T-helper 17 cell (primary cell): Measurements from ENCODE around the gene RABEP2. TPM values are rescaled to one million over a fixed set of nuclear protein-coding genes. Genes with fewer than 3 reads are reported as not detected.

Experiments used
- ATAC-seq: fragments of 150-1000 bp; cut with Tn5 transposase; 2 replicates; pipeline ENCODE4 v1.10.0; 2021; ENCODE audit warnings: mild to moderate bottlenecking, moderate library complexity
- DNase-seq, 3 donors: peaks; one replicate each; pipeline versions ENCODE4 v3.0.0 to v3.0.0-alpha.2; 2020 to 2021
- H3K9me3 ChIP-seq: one replicate; pipeline ENCODE4 v1.7.0; 2013; ENCODE audit warnings: low read length, mild to moderate bottlenecking; ENCODE audit not compliant: control insufficient read depth, poor library complexity, severe bottlenecking
- H3K27ac Mint-ChIP-seq: one replicate; pipeline ENCODE4 v1.8.0; 2022; ENCODE audit warnings: mild to moderate bottlenecking, moderate library complexity, mixed read lengths
- H3K27me3 Mint-ChIP-seq: one replicate; pipeline ENCODE4 v1.8.0; 2022; ENCODE audit warnings: mixed read lengths
- H3K36me3 Mint-ChIP-seq: one replicate; pipeline ENCODE4 v1.8.0; 2022; ENCODE audit warnings: low read depth, mixed read lengths
- H3K4me1 Mint-ChIP-seq: one replicate; pipeline ENCODE4 v1.8.0; 2022; ENCODE audit warnings: mild to moderate bottlenecking, mixed read lengths
- H3K4me3 Mint-ChIP-seq: one replicate; pipeline ENCODE4 v1.8.0; 2022; ENCODE audit warnings: mild to moderate bottlenecking, moderate library complexity, mixed read lengths
- total RNA-seq, 4 donors: library from RNA in 2 of 4; stranded (reverse) in 2 of 4; gene quantifications; one replicate each; pipeline ENCODE4 v1.2.3 and lab custom pipeline; 2022 to 2026

The RABEP2 gene
- total RNA-seq, 2 donors from 2014 or later = 25.2 to 25.3 TPM

DNA sequence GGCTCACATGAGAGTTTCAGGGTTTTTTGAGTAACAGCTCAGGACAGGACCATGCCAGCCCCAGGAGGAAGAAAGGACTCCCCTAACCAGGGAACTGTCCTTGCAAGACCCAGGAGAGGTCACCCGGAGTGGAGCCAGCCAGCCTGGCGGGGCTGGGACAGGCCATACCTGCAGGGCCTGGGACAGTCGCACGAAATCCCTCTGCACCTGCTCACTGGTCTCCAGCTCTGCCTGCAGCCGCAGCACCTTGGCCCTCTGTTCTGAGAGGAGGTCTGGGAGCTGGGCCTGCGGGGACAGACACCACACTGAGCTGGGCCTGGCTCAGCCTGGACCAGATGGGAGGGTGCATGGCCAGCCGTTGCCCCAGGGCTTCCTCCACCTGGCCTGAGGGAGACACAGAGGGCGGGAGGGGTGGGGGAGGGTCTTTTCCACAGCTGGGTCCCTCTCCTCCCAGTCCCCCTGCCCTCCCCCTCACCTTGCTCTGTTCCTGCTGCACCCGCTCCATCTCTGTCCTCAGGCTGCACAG lies 19.7 kb downstream of the RABEP2 start:
- Mint-ChIP-seq H3K27ac (no peak overlapping the region), H3K36me3 (no peaks in the 10 kb centered on the region), H3K27me3 (no peaks in the 10 kb centered on the region), H3K4me3 (no peak overlapping the region), H3K4me1 (peaks cover 4% of the 10 kb centered on the region)
- ATAC-seq (no peak), DNase-seq (no peak)
- no peaks in the 10 kb centered on the region for H3K9me3 ChIP-seq

DNA sequence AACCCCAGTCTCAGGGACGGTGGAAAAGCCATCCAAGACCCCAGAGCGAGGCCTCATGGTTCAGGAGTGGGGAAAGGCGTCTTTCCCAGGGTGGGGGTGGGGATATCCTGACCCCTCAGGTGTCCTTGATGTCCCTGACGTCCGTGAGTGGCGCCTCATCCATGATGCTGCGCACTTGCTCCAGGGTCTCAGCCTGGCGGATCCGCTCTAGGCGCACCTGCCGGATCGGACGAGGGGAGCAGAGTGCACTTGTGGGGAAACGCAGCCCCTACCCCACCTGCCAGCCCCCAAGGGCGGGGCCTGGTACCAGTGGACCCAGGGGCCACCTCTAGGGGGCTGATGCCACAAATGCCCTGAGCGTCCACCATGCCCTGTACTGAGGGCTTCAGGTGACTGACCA lies 20.2 kb downstream of the RABEP2 start:
- Mint-ChIP-seq H3K27ac (no peak overlapping the region), H3K36me3 (no peaks in the 10 kb centered on the region), H3K4me1 (peaks cover 4% of the 10 kb centered on the region), H3K4me3 (no peak overlapping the region), H3K27me3 (no peaks in the 10 kb centered on the region)
- ATAC-seq = no peak
- DNase-seq = no peak
- no peaks in the 10 kb centered on the region for H3K9me3 ChIP-seq

DNA sequence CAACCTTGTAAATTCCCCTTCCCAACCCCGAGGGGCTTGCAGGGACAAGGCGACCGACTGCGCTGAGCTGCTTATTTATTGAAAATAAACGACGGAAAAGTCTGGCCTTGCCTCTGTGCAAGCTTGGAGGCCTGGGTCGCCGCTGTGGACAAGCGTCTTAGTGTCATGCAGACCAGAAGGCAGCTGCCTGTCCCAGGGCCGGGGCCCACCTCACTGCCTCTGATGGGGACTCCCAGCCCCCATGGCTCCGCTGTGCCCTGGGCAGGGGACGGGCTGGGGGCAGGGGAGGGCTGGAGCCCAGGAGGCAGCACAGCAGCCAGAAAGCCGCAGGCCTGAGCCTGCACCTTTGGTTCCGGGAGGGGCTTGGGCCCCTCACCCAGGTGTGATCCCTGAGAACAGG lies 20.7 kb downstream of the RABEP2 start:
- H3K9me3 ChIP-seq = no peaks in the 10 kb centered on the region
- no peaks in the 10 kb centered on the region for H3K27me3 Mint-ChIP-seq
- H3K36me3 Mint-ChIP-seq = no peaks in the 10 kb centered on the region
- no peak for DNase-seq
- H3K4me3 Mint-ChIP-seq = no peak overlapping the region
- H3K4me1 Mint-ChIP-seq = peaks cover 4% of the 10 kb centered on the region
- no peak for ATAC-seq
- H3K27ac Mint-ChIP-seq = no peak overlapping the region

DNA sequence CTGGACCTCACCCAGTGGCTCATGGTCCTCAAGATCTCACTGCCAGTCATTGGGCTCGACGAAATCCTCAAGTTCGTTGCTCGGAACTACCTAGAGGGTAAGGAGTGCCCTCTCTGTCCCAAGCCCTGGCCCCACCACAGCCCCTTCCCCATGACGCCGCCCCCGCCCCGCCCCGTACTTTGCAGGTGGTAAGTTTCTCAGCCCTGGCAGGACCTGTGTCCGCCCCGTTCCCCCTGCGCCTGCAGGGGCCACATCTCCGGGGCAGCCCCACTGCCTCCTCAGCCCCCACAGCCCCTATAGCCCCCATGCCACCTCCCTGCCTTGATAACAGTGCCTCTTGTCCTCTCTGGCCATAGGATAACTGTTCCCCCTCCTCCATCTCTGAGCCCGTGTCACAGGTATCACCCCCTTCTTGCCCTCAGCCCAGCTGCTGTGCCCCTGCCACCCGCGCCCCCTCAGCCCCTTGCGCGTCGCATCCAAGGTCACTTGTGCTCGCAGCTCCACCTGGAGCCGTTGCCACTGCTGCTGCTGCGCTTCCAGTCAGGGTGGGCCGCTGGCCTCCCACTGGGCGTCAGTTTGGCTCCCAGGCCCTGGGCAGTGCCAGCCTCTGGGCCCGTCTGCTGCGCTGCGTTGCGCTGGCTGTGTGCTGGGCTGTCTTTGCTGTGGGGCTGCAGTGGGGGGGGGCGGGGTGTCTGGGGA lies 21.5 kb downstream of the RABEP2 start:
- H3K4me1 Mint-ChIP-seq = peaks cover 4% of the 10 kb centered on the region
- no peaks in the 10 kb centered on the region for H3K36me3 Mint-ChIP-seq
- DNase-seq (no peak), ATAC-seq (peak; percentile 14)
- no peaks in the 10 kb centered on the region for H3K27me3 Mint-ChIP-seq
- no peak overlapping the region for H3K4me3 Mint-ChIP-seq
- no peak overlapping the region for H3K27ac Mint-ChIP-seq
- no peaks in the 10 kb centered on the region for H3K9me3 ChIP-seq

DNA sequence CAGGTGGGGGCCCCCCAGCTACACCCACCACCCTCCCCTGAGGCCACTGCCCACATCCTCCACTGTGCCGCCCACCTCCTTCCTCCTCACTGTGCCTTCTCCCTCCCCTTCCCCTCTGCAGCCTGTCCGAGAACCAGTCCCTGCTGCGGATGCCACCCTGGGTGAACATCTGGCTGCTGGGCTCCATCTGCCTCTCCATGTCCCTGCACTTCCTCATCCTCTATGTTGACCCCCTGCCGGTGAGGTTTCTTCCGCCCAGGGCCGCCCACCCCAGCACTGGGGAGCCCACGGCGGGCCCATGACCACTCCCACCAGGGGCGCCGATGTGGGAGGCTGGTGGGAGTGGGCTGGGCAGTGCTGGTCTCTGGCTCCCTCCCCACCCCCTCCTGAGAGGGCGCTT lies 22.1 kb downstream of the RABEP2 start:
- H3K36me3 Mint-ChIP-seq = no peaks in the 10 kb centered on the region
- no peaks in the 10 kb centered on the region for H3K27me3 Mint-ChIP-seq
- H3K9me3 ChIP-seq = no peaks in the 10 kb centered on the region
- ATAC-seq (peak; percentile 20), DNase-seq (no peak)
- H3K4me3 Mint-ChIP-seq = no peak overlapping the region
- no peak overlapping the region for H3K27ac Mint-ChIP-seq
- peaks cover 4% of the 10 kb centered on the region for H3K4me1 Mint-ChIP-seq

DNA sequence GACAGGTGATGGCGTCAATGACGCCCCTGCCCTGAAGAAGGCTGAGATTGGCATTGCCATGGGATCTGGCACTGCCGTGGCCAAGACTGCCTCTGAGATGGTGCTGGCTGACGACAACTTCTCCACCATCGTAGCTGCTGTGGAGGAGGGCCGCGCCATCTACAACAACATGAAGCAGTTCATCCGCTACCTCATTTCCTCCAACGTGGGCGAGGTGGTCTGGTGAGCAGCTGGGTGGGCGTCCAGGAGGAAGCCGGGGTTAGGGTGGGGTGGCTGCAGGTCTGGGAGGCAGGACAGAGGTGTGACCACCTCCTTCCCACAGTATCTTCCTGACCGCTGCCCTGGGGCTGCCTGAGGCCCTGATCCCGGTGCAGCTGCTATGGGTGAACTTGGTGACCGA lies 23.2 kb downstream of the RABEP2 start:
- H3K4me1 Mint-ChIP-seq = peaks cover 4% of the 10 kb centered on the region
- DNase-seq (no peak), ATAC-seq (no peak)
- no peak overlapping the region for H3K27ac Mint-ChIP-seq
- no peak overlapping the region for H3K4me3 Mint-ChIP-seq
- no peaks in the 10 kb centered on the region for H3K36me3 Mint-ChIP-seq
- H3K27me3 Mint-ChIP-seq = no peaks in the 10 kb centered on the region
- H3K9me3 ChIP-seq = no peaks in the 10 kb centered on the region

DNA sequence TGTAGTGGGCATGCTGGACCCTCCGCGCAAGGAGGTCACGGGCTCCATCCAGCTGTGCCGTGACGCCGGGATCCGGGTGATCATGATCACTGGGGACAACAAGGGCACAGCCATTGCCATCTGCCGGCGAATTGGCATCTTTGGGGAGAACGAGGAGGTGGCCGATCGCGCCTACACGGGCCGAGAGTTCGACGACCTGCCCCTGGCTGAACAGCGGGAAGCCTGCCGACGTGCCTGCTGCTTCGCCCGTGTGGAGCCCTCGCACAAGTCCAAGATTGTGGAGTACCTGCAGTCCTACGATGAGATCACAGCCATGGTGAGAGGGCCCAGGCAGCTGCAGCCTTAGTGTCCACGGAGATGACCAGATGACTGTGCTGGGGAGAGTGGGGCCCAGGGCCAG lies 24.4 kb downstream of the RABEP2 start:
- Mint-ChIP-seq H3K4me1 (peaks cover 4% of the 10 kb centered on the region), H3K27me3 (no peaks in the 10 kb centered on the region), H3K36me3 (no peaks in the 10 kb centered on the region), H3K27ac (peak overlapping the region; percentile 34), H3K4me3 (no peak overlapping the region)
- ATAC-seq = no peak
- DNase-seq = no peak
- no peaks in the 10 kb centered on the region for H3K9me3 ChIP-seq

DNA sequence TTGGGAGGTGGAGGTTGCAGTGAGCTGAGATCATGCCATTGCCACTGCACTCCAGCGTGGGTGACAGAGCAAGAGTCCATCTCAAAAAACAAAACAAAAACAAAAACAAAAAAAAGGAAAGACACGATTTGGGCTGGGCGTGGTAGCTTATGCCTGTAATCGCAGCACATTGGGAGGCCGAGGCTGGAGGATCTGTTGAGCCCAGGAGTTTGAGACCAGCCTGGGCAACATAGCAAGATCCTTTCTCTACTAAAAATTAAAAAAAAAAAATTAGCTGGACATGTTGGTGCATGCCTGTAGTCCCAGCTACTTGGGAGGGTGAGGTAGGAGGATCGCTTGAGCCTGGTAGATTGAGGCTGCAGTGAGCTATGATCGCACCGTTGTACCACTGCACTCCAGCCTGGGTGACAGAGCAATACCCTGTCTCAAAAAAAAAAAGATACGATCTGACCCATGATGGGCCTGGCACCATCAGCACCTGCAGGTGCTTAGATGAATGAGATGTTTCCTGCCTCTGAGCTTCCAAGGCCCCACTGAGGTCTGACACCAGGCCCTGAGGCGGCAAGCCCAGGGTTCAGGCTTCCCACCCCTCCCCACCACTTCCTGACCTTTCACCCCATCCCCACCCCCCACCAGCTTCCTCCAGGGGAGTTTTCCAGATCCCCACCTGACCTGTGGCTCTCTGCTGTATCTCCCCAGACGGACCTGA lies 25.0 kb downstream of the RABEP2 start:
- H3K27me3 Mint-ChIP-seq = no peaks in the 10 kb centered on the region
- DNase-seq (no peak), ATAC-seq (no peak)
- H3K9me3 ChIP-seq = no peaks in the 10 kb centered on the region
- no peak overlapping the region for H3K27ac Mint-ChIP-seq
- H3K36me3 Mint-ChIP-seq = no peaks in the 10 kb centered on the region
- H3K4me1 Mint-ChIP-seq = peaks cover 4% of the 10 kb centered on the region
- no peak overlapping the region for H3K4me3 Mint-ChIP-seq

DNA sequence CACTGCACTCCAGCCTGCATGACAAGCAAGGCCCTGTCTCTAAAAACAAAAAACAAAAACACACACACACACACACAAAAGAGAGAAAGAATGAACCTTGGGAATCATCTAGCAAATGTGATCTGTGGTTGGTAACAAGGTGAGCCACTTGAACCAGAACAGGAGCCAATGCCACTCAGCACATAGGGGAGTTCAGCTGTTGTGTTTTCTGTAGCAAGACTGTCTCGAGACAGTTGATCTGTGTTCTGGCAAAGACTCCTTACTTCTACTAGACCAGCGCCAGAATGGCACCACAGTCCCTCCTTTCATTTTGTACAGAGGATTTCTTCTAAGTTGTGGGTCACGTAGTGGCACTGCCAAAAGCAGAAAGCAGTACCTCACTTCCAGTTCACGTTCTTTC lies 26.1 kb downstream of the RABEP2 start:
- ATAC-seq (no peak), DNase-seq (no peak)
- Mint-ChIP-seq H3K4me1 (peaks cover 2% of the 10 kb centered on the region), H3K27me3 (no peaks in the 10 kb centered on the region), H3K27ac (no peak overlapping the region), H3K4me3 (no peak overlapping the region), H3K36me3 (no peaks in the 10 kb centered on the region)
- no peaks in the 10 kb centered on the region for H3K9me3 ChIP-seq

DNA sequence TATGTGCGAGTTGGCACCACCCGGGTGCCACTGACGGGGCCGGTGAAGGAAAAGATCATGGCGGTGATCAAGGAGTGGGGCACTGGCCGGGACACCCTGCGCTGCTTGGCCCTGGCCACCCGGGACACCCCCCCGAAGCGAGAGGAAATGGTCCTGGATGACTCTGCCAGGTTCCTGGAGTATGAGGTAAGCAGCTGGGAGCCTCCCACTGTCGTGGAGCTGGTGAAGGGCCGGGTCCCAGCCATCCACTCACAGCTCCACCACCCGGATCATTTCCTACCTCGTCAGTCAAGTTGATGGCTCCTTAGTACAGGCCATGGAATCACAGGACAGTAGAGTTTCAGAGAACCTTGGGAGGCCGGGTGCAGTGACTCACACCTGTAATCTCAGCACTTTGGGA lies 26.8 kb downstream of the RABEP2 start:
- H3K36me3 Mint-ChIP-seq = no peaks in the 10 kb centered on the region
- ATAC-seq = no peak
- no peaks in the 10 kb centered on the region for H3K9me3 ChIP-seq
- DNase-seq = no peak
- H3K4me1 Mint-ChIP-seq = peaks cover 2% of the 10 kb centered on the region
- no peak overlapping the region for H3K27ac Mint-ChIP-seq
- no peak overlapping the region for H3K4me3 Mint-ChIP-seq
- H3K27me3 Mint-ChIP-seq = no peaks in the 10 kb centered on the region

DNA sequence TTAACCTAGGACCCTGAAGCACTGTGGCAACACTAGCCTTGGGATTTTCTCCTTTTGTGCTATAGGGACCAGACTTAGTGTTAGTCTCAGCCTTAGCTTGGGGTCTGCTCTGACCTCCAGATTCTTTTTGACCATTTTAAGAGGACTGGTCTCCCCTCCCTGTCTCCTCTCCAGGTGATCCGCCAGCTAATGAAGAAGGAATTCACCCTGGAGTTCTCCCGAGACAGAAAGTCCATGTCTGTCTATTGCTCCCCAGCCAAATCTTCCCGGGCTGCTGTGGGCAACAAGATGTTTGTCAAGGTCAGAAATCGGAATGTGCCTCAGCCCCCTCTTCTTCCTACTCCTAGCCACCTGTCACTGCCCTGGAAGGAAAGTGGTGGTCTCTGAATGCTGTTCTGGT lies 27.2 kb downstream of the RABEP2 start:
- ATAC-seq (no peak), DNase-seq (no peak)
- H3K4me1 Mint-ChIP-seq = peaks cover 2% of the 10 kb centered on the region
- H3K27me3 Mint-ChIP-seq = no peaks in the 10 kb centered on the region
- H3K27ac Mint-ChIP-seq = no peak overlapping the region
- H3K36me3 Mint-ChIP-seq = no peaks in the 10 kb centered on the region
- H3K9me3 ChIP-seq = no peaks in the 10 kb centered on the region
- H3K4me3 Mint-ChIP-seq = no peak overlapping the region

DNA sequence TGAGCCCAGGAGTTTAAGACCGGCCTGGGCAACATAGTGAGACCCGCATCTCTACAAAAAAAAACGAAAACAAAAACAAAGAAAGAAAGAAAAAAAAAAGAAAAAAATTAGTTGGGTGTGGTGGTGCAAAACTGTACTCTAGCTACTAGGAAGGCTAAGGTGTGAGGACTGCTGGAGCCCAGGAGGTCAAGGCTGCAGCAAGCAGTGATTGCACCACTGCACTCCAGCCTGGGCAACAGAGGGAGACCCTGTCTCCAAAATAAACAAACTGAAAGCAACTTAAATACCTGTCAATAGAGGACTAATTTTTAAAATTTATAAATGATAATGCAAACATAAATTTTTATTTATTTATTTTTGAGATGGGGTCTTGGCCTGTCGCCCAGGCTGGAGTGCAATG lies 29.4 kb downstream of the RABEP2 start:
- H3K9me3 ChIP-seq = no peaks in the 10 kb centered on the region
- Mint-ChIP-seq H3K4me3 (no peak overlapping the region), H3K36me3 (no peaks in the 10 kb centered on the region), H3K27me3 (no peaks in the 10 kb centered on the region), H3K27ac (no peak overlapping the region), H3K4me1 (peaks cover 2% of the 10 kb centered on the region)
- DNase-seq (no peak), ATAC-seq (no peak)

DNA sequence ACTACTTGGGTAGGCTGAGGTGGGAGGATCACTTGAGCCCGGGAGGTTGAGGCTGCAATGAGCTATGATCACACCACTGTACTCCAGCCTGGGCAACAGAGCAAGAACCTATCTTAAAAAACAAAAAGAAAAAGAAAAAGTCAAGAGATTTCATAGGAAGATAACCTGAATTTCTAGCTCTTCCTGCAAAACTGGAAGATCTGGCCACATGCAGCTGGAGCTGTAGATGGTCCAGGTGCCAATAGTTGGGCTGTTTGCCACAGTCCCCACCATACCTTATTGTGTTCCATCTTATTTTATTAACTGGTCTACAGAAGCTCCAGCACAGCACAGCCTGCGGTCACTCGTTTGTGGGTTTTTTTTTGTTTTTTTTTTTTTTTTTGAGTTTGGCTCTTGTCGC lies 31.7 kb downstream of the RABEP2 start:
- H3K4me1 Mint-ChIP-seq = peaks cover 2% of the 10 kb centered on the region
- H3K9me3 ChIP-seq = no peaks in the 10 kb centered on the region
- ATAC-seq (no peak), DNase-seq (no peak)
- H3K27me3 Mint-ChIP-seq = no peaks in the 10 kb centered on the region
- no peaks in the 10 kb centered on the region for H3K36me3 Mint-ChIP-seq
- H3K27ac Mint-ChIP-seq = no peak overlapping the region
- no peak overlapping the region for H3K4me3 Mint-ChIP-seq
